ENCODE data around the gene SERPINB6. TPM values are rescaled to one million over a fixed set of nuclear protein-coding genes. Genes with fewer than 3 reads are reported as not detected.
"Not testable (repeated sequence)": the region's sequence is repeated elsewhere in the genome, so short reads cannot be mapped to it uniquely, and the experiment has no call there.

SERPINB6 gene
- total RNA-seq, 4 donors from 2014 or later: 130 to 185 (median 155) TPM

DNA sequence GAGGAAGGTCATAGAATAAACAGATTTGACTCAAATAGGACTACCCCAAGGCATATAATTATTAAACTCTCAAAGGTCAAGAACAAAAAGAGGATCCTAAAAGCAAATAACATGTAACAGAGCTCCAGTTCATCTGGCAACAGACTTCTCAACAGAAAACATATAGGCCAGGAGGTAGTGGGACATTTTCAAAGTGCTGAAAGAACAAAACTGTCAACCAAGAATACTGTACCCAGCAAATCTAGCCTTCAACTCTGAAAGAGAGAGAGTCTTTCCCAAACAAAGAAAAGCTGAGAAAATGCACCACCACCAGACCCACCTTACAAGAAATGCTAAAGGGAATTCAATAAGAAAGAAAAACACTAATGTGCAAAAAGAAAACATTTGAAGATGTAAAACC, 40.2 kb upstream of the SERPINB6 start:
- DNase-seq (ENCODE audit: low spot score in 2 of 2): no peak
- H3K4me3 ChIP-seq: no peak overlapping the region
- peaks cover 0 to 97% (median 10%) of the 10 kb centered on the region in 3 donors for H3K36me3 ChIP-seq
- H3K4me1 ChIP-seq: no peaks in the 10 kb centered on the region
- no peaks in the 10 kb centered on the region for H3K27me3 ChIP-seq
- H3K27ac ChIP-seq: no peak overlapping the region
- H3K9me3 ChIP-seq: peaks cover 0 to 22% (median 3%) of the 10 kb centered on the region in 4 donors
- no peak for TF ChIP-seq EP300 (IDR thresholded peaks at IDR 0.05)
- no peak for TF ChIP-seq POLR2A (IDR thresholded peaks at IDR 0.05)
- no peak for TF ChIP-seq CTCF (IDR thresholded peaks at IDR 0.05)

- Histone ChIP-seq H3K4me1 (no peaks in the 10 kb centered on the region), H3K9me3 (peaks cover 0 to 22% (median 3%) of the 10 kb centered on the region in 4 donors), H3K36me3 (peaks cover 0 to 97% (median 10%) of the 10 kb centered on the region in 3 donors), H3K27ac (no peak overlapping the region), H3K27me3 (no peaks in the 10 kb centered on the region), H3K4me3 (no peak overlapping the region)
- DNase-seq (ENCODE audit: low spot score in 2 of 2): no peak
- TF ChIP-seq POLR2A (IDR thresholded peaks at IDR 0.05) (no peak), EP300 (IDR thresholded peaks at IDR 0.05) (no peak), CTCF (IDR thresholded peaks at IDR 0.05) (no peak)
Observed at GRCh38 chr6:3011158-3011557, 39.8 kb upstream of the SERPINB6 start.

DNA sequence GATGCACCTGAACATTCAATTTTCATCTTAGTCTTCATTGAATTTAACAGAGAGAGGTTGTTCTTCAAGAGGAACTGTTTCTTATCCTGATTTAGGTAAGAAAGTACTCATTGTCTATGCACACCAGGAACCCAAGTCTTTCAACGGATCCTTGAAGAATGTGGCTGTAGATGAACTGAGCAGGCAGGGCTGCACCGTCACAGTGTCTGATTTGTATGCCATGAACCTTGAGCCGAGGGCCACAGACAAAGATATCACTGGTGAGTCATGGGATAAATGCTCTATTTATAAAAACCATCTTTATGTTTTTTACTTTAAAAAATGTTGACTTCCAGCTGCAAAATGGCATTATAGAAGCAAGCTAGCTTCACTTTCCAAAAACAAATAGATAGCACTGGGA, 38.6 kb upstream of the SERPINB6 start:
- WGBS, 2 donors: 53 to 62% methylated on average over 3 of the region's 3 CpGs

DNA sequence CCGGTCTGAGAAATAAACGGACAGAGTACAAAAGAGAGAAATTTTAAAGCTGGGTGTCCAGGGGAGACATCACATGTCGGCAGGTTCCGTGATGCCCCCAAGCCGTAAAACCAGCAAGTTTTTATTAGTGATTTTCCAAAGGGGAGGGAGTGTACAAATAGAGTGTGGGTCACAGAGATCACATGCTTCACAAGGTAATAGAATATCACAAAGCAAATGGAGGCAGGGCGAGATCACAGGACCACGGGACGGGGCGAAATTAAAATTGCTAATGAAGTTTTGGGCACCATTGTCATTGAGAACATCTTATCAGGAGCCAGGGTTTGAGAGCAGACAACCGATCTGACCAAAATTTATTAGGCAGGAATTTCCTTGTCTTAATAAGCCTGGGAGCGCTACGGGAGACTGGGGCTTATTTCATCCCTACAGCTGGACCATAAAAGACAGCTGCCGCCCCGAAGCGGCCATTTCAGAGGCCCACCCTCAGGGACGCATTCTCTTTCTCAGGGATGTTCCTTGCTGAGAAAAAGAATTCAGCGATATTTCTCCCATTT, 37.4 kb upstream of the SERPINB6 start:
- peaks cover 0 to 22% (median 3%) of the 10 kb centered on the region in 4 donors for H3K9me3 ChIP-seq
- peaks cover 0 to 98% (median 10%) of the 10 kb centered on the region in 3 donors for H3K36me3 ChIP-seq
- H3K27ac ChIP-seq; H3K4me3 ChIP-seq; DNase-seq (ENCODE audit: low spot score in 2 of 2); H3K27me3 ChIP-seq; H3K4me1 ChIP-seq: not testable (repeated sequence)
- 89 to 91% methylated on average over 17 of the region's 17 CpGs for WGBS, 2 donors

More for the DNA sequence above, 38.6 kb upstream of the SERPINB6 start:
- DNase-seq (ENCODE audit: low spot score in 2 of 2): no peak
- Histone ChIP-seq H3K27ac (no peak overlapping the region), H3K36me3 (peaks cover 0 to 98% (median 10%) of the 10 kb centered on the region in 3 donors), H3K4me1 (no peaks in the 10 kb centered on the region), H3K9me3 (peaks cover 0 to 22% (median 3%) of the 10 kb centered on the region in 4 donors), H3K4me3 (no peak overlapping the region), H3K27me3 (no peaks in the 10 kb centered on the region)
- TF ChIP-seq CTCF (IDR thresholded peaks at IDR 0.05): no peak
- TF ChIP-seq POLR2A (IDR thresholded peaks at IDR 0.05): no peak
- no peak for TF ChIP-seq EP300 (IDR thresholded peaks at IDR 0.05)

GRCh38 chr6:3007571-3007970, 36.2 kb upstream of the SERPINB6 start:
- Histone ChIP-seq H3K36me3 (peaks cover 0 to 88% (median 10%) of the 10 kb centered on the region in 3 donors), H3K27me3 (no peaks in the 10 kb centered on the region), H3K27ac (no peak overlapping the region), H3K4me3 (no peak overlapping the region), H3K4me1 (peaks cover 0 to 4% (median 0%) of the 10 kb centered on the region in 4 donors), H3K9me3 (peaks cover 0 to 22% (median 3%) of the 10 kb centered on the region in 4 donors)
- DNase-seq (ENCODE audit: low spot score in 2 of 2): no peak
- TF ChIP-seq POLR2A (IDR thresholded peaks at IDR 0.05) (no peak), EP300 (IDR thresholded peaks at IDR 0.05) (no peak), CTCF (IDR thresholded peaks at IDR 0.05) (no peak)
- 97% methylated on average over 3 of the region's 3 CpGs for WGBS, 2 donors

Measured in tibial nerve (tissue), 4 donors.